HepG2 (cell line): Measurements from ENCODE around the gene RNF183. TPM values are rescaled to one million over a fixed set of nuclear protein-coding genes. Genes with fewer than 3 reads are reported as not detected.

Experiments
- ASH2L ChIP-seq: fragments of 300-600, 200-600 bp; sonication (generic); IDR thresholded peaks from 2 replicates; pipeline ENCODE4 v1.7.0; 2017; ENCODE audit warnings: low read depth, mild to moderate bottlenecking, moderate library complexity, mixed read lengths, low read length; ENCODE audit not compliant: insufficient read length
- DMAP1 ChIP-seq: IDR thresholded peaks from 2 replicates; pipeline ENCODE4 v1.6.1; 2016
- HMGA1 ChIP-seq: sonication (generic); formaldehyde crosslinking; conservative IDR thresholded peaks from 2 replicates; pipeline ENCODE4 v1.4.0; 2020; ENCODE audit warnings: missing genetic modification reagents
- HOXA7 ChIP-seq: sonication (generic); formaldehyde crosslinking; IDR thresholded peaks from 2 replicates; pipeline ENCODE4 v1.8.1; 2022; ENCODE audit warnings: mild to moderate bottlenecking, missing genetic modification reagents, moderate library complexity
- KAT2B ChIP-seq: fragments of 150-350 bp; IDR thresholded peaks from 2 replicates; pipeline ENCODE4 v1.6.1; 2014; ENCODE audit warnings: low read depth, low read length, borderline replicate concordance
- RBM39 ChIP-seq: fragments of 200-400 bp; formaldehyde crosslinking; IDR thresholded peaks from one replicate; pipeline ENCODE4 v1.6.1; 2018; ENCODE audit warnings: antibody characterized with exemption, mild to moderate bottlenecking, low read depth, low read length; ENCODE audit not compliant: poor library complexity, severe bottlenecking
- TCF12 ChIP-seq, 2 experiments: fragments of 450-650 bp in 1 of 2; sonication (generic) in 1 of 2; formaldehyde crosslinking in 1 of 2; IDR thresholded peaks; 2 replicates each; pipeline versions ENCODE4 v1.6.1 to v1.8.0; 2017 to 2022; ENCODE audit warnings: antibody characterized with exemption in 1 of 2, mild to moderate bottlenecking in 1 of 2, missing genetic modification reagents in 1 of 2, moderate library complexity in 1 of 2
- ZNF292 ChIP-seq: sonication (generic); formaldehyde crosslinking; IDR thresholded peaks from 2 replicates; pipeline ENCODE4 v1.8.1; 2022; ENCODE audit warnings: mild to moderate bottlenecking, low read depth, missing genetic modification reagents, borderline replicate concordance
- polyA plus RNA-seq, 8 experiments: library from polyadenylated mRNA; depleted of rRNA in 3 of 8; stranded (reverse) in 7 of 8; unstranded in 1 of 8; fragments of >200 nt; fragmentation: Illumina TruSeq in 4 of 8; extraction: Trizol in 4 of 8; gene quantifications; 2 replicates each; pipeline versions ENCODE4 v1.2.1 to v1.2.3, GENCODE V29; 2011 to 2016; ENCODE audit warnings: low read depth in 4 of 8, missing spikeins in 1 of 8, mixed read lengths in 1 of 8; ENCODE audit not compliant: insufficient read depth in 1 of 8
- total RNA-seq, 5 experiments: library from RNA; depleted of rRNA; stranded (reverse); fragments of >200 nt; fragmentation: Illumina TruSeq; extraction: Trizol; gene quantifications; 2 replicates each; pipeline ENCODE4 v1.2.3, GENCODE V29; 2016; ENCODE audit warnings: low read depth in 1 of 5
- TF ChIP-seq, protein P1 (sequence below): sonication (generic); formaldehyde crosslinking; IDR thresholded peaks from 2 replicates; pipeline ENCODE4 v1.5.1; 2020; ENCODE audit warnings: missing genetic modification reagents, mild to moderate bottlenecking, borderline replicate concordance
- TF ChIP-seq, protein P2 (sequence below): sonication (generic); formaldehyde crosslinking; IDR thresholded peaks from 2 replicates; pipeline ENCODE4 v1.9.0; 2021; ENCODE audit warnings: missing genetic modification reagents, borderline replicate concordance
- TF ChIP-seq, protein P3 (sequence below): sonication (generic); formaldehyde crosslinking; IDR thresholded peaks from 2 replicates; pipeline ENCODE4 v1.4.0; 2020; ENCODE audit warnings: low read depth, missing genetic modification reagents
- TF ChIP-seq, protein P4 (sequence below), 2 experiments: sonication (generic) in 1 of 2; formaldehyde crosslinking in 1 of 2; IDR thresholded peaks; 2 replicates each; pipeline versions ENCODE4 v1.4.0 to v1.6.1; 2016 to 2020; ENCODE audit warnings: borderline replicate concordance in 1 of 2, low read depth in 1 of 2, mild to moderate bottlenecking in 1 of 2, missing genetic modification reagents in 1 of 2

The RNF183 gene
- total and polyA plus RNA-seq, 2 of the 13 experiments (the other 11 are each of a cell fraction or from before 2014, with no cell fraction given) = 0.13 to 6.5 TPM

DNA sequence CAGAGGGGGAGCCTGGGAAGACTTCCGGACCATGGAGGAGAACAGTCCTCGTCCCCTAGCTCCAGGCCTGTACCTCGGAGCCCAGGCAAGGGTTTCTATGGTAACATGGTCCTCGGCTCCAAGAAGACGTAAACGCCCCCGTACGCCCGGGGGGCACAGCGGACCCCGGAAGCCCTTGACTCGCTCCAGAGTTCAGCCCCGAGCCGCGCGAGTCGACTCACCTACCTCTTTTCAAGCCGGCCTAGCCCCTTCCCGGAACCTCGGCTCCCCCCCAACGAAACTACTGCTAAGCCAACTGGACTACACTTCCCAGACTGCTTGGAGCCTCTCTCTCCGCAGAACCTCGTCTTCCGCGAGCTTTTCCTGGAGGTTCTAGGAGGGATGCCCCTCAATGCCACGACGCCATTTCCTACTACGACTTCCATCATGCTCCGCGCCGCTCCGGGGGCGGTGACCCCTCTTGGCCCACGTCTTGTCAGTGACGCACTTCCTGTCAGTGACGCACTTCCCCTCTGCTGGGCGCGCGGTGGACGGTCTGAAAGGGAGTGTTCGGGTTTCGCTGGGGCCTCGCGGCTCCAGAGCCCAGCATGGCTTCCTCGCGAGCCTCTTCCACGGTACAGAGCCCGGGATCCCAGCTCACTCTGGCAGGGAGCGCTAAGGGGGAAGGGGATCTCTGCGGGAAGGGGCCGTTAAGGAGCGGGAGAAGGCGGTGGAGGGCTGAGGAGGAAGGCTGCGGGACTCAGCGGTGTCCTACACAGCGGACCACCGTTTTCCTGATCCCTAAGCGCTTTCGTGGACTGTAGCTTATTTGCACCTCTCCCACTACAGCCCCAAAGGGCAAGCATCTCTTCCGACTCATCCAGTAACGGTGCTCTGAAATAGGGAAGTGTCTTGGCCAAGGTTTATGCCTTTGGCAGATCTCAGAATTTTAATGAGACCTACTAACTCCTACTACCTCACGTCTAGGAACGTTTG, 27.7 kb downstream of the RNF183 start, which contains the start of the genes CDC26 and PRPF4 (continued):
- TF ChIP-seq TCF12 (IDR thresholded peaks at IDR 0.05) (no peak), TCF12 (CRISPR knock-in tag; IDR thresholded peaks at IDR 0.05) (no peak; the same call in 1 of the 2 replicates), HMGA1 (CRISPR knock-in tag) (no peak), HOXA7 (no peak), ASH2L (peak; percentile 80), ZNF292 (no peak), KAT2B (no peak), RBM39 (peak; percentile 60), DMAP1 (peak; percentile 91)
- TF ChIP-seq, protein P1, sequence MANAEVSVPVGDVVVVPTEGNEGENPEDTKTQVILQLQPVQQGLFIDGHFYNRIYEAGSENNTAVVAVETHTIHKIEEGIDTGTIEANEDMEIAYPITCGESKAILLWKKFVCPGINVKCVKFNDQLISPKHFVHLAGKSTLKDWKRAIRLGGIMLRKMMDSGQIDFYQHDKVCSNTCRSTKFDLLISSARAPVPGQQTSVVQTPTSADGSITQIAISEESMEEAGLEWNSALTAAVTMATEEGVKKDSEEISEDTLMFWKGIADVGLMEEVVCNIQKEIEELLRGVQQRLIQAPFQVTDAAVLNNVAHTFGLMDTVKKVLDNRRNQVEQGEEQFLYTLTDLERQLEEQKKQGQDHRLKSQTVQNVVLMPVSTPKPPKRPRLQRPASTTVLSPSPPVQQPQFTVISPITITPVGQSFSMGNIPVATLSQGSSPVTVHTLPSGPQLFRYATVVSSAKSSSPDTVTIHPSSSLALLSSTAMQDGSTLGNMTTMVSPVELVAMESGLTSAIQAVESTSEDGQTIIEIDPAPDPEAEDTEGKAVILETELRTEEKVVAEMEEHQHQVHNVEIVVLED = peak; percentile 93
- TF ChIP-seq, protein P2, sequence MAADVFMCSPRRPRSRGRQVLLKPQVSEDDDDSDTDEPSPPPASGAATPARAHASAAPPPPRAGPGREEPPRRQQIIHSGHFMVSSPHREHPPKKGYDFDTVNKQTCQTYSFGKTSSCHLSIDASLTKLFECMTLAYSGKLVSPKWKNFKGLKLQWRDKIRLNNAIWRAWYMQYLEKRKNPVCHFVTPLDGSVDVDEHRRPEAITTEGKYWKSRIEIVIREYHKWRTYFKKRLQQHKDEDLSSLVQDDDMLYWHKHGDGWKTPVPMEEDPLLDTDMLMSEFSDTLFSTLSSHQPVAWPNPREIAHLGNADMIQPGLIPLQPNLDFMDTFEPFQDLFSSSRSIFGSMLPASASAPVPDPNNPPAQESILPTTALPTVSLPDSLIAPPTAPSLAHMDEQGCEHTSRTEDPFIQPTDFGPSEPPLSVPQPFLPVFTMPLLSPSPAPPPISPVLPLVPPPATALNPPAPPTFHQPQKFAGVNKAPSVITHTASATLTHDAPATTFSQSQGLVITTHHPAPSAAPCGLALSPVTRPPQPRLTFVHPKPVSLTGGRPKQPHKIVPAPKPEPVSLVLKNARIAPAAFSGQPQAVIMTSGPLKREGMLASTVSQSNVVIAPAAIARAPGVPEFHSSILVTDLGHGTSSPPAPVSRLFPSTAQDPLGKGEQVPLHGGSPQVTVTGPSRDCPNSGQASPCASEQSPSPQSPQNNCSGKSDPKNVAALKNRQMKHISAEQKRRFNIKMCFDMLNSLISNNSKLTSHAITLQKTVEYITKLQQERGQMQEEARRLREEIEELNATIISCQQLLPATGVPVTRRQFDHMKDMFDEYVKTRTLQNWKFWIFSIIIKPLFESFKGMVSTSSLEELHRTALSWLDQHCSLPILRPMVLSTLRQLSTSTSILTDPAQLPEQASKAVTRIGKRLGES = no peak
- TF ChIP-seq, protein P3, sequence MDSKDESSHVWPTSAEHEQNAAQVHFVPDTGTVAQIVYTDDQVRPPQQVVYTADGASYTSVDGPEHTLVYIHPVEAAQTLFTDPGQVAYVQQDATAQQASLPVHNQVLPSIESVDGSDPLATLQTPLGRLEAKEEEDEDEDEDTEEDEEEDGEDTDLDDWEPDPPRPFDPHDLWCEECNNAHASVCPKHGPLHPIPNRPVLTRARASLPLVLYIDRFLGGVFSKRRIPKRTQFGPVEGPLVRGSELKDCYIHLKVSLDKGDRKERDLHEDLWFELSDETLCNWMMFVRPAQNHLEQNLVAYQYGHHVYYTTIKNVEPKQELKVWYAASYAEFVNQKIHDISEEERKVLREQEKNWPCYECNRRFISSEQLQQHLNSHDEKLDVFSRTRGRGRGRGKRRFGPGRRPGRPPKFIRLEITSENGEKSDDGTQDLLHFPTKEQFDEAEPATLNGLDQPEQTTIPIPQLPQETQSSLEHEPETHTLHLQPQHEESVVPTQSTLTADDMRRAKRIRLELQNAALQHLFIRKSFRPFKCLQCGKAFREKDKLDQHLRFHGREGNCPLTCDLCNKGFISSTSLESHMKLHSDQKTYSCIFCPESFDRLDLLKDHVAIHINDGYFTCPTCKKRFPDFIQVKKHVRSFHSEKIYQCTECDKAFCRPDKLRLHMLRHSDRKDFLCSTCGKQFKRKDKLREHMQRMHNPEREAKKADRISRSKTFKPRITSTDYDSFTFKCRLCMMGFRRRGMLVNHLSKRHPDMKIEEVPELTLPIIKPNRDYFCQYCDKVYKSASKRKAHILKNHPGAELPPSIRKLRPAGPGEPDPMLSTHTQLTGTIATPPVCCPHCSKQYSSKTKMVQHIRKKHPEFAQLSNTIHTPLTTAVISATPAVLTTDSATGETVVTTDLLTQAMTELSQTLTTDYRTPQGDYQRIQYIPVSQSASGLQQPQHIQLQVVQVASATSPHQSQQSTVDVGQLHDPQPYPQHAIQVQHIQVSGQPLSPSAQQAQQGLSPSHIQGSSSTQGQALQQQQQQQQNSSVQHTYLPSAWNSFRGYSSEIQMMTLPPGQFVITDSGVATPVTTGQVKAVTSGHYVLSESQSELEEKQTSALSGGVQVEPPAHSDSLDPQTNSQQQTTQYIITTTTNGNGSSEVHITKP (CRISPR knock-in tag) = 0 out of 2 replicates have a peak, but pooled peaks have one; percentile 43
- TF ChIP-seq, protein P4, sequence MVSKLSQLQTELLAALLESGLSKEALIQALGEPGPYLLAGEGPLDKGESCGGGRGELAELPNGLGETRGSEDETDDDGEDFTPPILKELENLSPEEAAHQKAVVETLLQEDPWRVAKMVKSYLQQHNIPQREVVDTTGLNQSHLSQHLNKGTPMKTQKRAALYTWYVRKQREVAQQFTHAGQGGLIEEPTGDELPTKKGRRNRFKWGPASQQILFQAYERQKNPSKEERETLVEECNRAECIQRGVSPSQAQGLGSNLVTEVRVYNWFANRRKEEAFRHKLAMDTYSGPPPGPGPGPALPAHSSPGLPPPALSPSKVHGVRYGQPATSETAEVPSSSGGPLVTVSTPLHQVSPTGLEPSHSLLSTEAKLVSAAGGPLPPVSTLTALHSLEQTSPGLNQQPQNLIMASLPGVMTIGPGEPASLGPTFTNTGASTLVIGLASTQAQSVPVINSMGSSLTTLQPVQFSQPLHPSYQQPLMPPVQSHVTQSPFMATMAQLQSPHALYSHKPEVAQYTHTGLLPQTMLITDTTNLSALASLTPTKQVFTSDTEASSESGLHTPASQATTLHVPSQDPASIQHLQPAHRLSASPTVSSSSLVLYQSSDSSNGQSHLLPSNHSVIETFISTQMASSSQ (IDR thresholded peaks at IDR 0.05; ENCODE audit: low read depth) = no peak
- TF ChIP-seq, protein P4 (CRISPR knock-in tag; IDR thresholded peaks at IDR 0.05; ENCODE audit: borderline replicate concordance) = no peak; the same call in 1 of the 2 replicates
